NCI-H128 (cell line): Measurements from ENCODE around the gene DCTPP1.
"Not testable (repeated sequence)": the region's sequence is repeated elsewhere in the genome, so short reads cannot be mapped to it uniquely, and the experiment has no call there.

Experiments
- DNase-seq: peaks from one replicate; lab custom pipeline; 2025; ENCODE audit not compliant: unreplicated experiment; lab: John Stamatoyannopoulos, UW

The DCTPP1 gene

DNA sequence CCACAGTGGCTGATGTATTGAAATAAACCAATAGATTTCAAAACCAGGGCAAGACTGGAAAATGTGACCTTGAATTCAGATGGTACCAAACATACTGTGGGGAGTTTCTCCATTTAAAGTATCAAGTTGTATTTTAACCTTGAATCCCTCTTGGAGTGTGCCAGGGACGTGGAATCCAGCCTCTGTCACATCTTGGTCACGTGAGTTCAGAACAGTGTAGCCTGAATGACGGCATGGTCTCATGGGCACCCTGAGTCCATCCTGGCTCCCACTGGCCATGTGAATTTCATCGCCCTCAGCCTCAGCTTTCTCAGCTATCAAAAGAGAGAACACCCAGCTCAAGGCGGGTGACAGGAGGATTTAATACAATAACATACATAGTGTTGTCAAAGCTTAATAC, 15.7 kb downstream of the DCTPP1 start:
- no peak for DNase-seq

DNA sequence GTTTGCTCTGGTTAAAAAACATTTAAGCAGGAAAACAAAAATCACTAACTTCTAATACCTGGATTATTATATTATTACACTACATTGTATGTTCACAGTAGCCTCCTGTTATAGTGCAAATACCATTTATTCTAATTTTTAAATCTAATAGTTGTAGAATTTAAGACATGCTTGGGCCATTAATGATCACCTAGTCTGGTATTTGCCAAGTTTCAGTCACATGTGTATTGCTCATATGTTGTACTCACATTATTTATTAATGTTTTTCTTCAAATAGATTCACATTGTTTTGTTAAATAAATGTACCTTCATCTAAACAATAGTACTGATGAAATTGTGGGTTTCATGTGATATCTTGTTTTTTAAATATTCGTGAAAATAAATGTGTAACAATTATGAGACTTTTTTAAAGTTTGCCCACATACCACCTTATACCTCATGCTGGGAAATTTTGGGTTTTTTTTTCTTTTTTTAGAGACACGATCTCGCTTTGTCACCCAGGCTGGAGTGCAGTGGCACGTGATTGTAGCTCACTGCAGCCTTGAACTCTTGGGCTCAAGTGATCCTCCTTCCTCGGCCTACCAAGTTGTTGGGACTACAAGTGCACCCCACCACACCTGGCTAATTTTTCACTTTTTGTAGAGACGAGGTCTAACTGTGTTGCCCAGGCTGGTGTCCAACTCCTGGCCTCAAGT, 16.6 kb downstream of the DCTPP1 start:
- no peak for DNase-seq

DNA sequence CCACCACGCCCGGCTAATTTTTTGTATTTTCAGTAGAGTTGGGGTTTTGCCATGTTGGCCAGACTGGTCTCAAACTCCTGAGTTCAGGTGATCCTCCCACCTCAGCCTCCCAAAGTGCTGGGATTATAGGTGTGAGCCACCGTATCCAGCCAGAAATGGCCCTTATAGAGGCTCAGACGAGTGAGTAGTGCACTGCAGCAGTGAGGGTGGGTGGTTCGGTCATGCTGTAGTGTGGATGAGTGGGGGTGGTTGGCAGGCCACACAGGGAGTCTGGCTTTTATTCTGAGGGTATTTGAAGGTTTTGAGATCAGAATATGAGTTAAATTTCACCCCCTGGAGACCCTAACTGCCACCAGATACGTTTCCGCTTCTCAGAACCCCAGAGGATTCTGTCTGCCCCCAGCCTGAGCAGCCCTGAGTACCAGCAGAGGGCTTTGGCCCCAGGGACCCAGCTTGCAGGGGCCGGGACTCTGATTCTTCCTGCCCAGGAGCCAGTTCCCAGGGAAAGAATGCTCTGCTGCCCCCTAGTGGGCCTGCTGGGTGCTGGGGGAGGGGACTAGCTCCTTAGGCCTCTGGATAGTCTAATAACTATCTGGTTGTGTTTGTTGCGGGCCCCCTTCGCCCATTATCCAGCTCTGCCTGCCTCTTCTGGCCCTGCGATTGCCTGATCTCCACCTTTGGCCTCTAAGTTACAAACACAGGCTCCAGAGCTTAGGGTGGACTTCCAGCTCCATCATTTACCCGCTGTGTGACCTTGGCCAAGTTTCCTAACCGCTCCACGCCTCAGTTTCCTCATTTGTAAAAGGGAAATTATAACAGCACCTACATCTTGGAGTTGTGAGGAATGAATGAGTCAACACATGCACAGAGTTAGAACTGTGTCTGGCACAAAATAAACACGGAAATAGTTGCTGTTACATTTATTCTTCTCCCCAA, 20.4 kb downstream of the DCTPP1 start:
- peak; percentile 80 for DNase-seq

DNA sequence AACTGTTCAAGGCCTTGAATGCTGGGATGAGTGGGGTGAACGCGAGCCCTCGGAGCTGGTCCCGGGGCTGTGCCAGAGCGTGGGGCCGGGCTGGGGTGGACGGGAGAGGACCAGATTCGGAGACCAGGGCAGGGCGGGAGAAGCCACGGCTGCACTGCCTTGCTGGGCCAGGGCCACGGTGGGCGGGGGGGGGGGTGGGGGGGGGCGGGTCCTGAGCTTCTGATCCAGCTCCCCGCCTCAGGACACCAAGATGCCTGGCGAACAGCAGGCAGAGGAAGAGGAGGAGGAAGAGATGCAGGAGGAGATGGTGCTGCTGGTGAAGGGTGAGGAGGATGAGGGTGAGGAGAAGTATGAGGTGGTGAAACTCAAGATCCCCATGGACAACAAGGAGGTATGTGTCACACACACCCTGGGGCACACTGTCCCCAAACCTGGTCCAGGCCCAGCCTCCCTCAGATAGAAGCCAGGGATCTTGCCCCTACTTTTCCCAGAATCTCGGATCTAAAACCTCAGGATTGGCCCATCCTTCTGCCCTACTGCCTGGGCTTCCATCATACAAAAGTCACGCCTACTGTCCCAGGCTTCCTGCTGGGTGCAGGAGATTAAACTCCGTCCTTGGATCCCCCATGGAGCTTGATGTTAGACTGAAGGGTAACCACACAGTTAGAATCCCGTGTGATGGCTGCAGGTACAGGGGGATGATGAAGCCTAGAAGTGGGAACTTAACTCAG, 21.9 kb downstream of the DCTPP1 start:
- DNase-seq = no peak

DNA sequence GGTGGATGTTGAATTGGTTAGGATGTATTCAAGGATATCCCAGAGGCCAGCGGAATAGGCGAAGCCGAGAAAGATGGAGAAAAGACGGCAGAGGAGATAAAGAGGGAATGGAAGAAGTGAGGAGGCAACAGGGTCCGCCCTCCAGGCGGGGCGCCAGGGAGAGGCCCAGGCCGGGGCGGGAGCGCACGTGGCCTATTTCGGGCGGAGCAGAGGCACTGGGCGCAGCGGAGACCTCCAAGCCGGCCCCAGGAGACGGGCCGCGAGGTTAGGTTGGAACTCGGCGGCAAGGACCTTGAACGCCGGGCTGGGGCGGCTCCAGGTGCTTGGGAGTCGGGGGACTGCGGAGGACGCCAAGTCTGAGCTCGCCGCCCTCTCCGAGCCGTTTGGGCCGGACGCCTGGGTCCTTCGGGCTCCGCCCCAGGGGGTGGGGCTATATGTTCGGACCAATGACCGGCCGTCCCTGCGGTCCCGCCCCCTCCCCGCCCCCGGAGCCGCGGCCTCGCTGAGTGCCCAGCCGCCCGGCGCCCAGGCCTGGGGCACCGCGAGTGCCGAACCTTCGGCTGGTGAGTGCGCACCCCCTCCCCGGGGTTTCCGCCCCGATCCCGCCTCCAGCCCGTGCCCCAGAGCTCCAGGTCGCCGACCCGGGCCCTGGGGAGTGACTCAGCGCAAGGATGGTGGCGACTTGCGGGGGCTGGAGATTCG, 22.6 kb downstream of the DCTPP1 start, which contains the start of gene ZNF771:
Gene ZNF771 (plus strand): TSS at position 505 of the 702 bp plus-strand sequence. CDS start 448 bp downstream, outside the sequence.
- peak; percentile 36 for DNase-seq

DNA sequence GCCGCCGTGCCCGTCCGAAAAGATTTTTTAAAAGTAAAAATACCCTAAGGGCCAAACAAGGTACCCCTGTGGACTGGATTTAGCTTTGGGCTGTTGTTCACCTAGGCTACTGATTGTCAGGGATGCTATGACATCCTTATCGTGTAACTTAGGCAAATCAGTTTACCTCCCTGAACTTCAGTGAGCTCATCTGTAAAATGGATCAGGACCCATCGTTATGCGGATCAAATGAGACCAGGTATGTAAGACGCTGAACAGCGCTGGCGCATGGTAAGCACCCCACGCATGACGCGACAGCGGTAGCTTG, 23.1 kb downstream of the DCTPP1 start:
- no peak for DNase-seq

DNA sequence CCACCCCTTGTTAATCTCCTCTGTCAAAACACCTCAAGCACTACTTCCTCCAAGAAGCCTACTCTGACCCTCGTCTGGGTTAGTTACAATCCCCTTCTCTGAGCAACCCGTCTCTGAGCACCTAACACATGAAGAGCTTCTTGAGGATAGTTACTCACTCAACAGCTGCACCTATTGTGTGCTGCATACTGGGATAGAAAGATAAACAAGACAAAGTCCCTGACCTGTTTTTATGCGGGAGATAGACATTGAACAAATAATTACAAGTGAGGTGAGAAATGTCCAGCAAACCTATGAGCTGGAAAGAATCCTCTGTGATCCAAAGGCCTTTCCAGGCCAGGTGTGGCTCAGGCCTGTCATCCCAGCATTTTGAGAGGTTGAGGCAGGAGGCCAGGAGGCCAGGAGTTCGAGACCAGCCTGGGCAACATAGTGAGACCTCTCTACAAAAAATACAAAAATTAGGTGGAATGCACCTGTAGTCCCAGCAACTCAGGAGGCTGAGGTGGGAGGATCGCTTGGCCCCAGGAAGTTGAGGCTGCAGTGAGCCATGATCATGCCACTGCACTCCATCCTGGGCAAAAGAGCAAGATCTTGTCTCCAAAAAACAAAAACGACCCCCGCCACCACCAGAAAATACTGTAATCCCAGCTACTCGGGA, 27.9 kb downstream of the DCTPP1 start:
- DNase-seq = no peak

DNA sequence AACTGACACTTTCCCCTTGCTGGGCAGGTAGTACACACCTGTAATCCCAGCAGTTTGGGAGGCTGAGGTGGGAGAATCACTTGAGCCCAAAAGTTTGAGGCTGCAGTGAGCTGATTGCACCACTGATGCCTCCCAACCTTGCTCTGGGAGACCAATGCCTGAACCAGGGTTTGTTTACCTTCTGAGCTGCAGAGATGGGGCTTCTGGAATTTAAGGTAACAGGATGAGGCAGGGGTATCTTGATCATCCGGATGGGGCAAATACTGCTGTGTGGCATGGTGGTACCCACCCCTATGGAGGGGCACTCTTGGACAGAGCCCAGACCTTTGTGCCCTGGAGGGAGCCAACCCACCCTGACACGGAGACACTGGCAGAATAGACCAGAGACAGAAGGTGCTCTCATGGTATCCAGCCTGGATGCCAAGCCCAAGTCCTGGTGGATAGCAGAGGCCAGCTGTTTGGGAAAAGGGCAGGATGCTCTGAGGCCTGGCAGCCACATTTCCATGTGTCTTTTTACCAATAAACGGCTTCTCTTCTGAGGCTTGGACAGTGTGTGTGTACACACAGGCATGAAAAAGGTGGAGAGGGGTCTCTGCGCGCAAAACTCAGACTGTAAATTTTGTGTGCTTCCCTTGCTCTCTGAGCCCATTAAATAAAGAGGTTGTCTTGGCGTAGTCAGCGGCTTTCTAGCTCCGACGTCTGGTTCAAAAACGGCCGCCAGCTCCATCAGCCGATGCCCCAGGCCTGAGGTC, 30.2 kb downstream of the DCTPP1 start:
- DNase-seq = no peak

DNA sequence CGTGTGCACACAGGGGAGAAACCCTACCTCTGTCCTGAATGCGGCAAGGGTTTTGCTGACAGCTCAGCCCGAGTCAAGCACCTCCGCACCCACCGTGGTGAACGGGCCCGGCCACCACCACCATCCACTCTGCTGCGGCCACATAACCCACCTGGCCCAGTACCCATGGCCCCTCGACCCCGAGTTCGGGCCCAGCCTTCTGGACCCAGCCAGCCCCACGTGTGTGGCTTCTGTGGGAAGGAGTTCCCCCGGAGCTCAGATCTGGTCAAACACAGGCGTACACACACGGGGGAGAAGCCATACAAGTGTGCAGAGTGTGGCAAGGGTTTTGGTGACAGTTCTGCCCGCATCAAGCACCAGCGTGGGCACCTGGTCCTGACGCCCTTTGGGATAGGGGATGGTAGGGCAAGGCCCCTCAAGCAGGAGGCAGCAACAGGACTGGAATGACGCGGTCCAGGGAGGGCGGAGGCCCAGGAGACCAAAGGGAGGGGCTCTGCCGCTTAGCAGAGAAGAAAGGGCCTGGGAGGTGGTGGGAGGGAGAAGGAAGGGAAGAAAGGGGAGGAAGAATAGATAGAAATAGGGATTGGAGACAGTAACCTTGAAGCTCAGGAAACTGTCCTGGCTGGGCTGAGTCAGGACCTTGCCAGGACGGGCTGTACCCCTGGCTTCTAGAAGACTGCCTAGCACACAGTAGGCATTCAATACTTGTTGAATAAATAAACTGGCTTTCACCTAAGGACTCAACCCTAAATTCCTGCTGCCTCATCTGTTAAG, 31.0 kb downstream of the DCTPP1 start:
- DNase-seq = no peak

DNA sequence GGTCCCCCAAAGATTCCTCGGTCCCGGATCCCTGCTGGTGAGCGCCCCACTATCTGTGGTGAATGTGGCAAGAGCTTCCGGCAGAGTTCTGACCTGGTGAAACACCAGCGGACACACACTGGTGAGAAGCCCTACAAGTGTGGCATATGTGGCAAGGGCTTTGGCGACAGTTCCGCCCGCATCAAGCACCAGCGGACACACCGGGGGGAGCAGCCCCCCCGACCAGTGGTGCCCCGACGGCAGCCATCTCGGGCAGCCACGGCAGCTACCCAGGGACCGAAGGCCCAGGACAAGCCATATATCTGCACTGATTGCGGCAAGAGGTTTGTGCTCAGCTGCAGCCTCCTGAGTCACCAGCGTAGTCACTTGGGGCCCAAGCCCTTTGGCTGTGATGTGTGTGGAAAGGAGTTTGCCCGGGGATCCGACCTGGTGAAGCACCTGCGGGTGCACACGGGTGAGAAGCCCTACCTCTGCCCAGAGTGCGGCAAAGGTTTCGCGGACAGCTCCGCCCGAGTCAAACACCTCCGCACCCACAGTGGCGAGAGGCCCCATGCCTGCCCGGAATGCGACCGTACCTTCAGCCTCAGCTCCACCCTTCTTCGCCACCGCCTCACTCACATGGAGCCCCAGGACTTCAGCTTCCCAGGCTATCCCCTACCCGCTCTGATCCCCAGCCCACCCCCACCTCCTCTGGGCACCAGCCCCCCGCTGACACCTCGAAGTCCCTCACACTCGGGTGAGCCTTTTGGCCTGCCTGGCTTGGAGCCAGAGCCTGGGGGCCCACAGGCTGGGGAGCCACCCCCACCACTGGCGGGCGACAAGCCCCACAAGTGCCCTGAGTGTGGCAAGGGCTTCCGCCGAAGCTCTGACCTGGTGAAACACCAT, 31.8 kb downstream of the DCTPP1 start:
- no peak for DNase-seq

DNA sequence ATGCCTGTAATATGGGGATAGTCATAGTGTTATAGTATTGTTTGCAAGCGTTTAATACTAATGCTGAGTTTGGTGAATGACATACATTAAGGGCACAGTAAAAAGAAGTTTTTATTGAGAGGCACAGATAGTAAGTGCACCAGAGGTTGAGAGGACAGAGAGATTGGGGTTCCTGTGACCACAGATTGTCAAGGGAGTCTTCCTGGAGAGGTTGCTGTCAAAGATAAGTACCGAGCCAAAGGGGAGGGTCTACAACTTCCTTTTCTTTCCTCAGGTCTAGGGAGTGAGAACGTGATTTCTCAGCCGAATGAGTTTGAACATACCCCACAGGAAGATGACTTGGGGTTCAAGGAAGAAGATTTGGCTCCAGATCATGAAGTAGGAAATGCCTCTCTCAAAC, 32.8 kb downstream of the DCTPP1 start:
- no peak for DNase-seq

DNA sequence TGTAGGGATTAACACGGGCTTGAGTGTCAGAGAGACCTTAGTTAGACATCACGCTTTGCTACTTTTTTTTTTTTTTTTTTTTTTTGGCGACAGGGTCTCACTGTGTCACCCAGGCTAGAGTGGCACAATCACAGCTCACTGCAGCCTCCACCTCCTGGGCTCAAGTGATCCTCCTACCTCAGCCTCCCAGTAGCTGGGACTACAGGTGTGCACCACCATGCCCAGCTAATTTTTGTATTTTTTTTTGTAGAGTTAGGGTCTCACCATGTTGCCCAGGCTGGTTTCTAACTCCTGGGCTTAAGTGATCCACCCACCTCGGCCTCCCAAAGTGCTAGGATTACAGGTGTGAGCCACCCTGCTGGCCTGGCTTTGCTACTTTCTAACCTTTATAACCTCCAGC, 33.2 kb downstream of the DCTPP1 start:
- DNase-seq = not testable (repeated sequence)

DNA sequence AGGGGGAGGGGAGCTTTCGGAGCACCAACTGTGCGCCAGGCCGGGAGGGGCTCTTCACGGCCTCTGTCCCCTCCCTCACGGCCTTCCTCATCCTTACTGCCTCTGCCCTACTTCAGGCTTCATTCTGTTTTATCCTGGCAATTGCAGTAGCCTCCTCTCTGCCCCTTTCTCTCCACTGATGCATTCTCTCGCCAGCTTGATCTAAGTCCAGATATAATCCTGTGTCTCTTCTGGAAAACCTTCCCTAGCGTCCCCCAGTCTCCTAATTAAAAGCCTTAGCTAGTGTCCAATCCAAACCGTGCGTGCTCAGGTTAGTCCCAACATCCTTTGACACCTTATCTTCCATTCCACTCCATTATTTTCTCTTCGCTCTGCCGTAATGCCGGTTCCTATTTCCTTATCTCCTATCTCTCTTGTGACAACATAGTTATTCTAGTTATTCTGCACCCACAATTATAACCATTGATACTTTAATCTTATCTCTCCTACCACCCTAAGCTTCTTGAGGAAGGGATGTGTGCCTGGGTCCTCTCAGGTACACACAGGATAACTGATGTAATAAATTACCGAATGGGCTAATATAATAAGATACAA, 33.7 kb downstream of the DCTPP1 start:
- no peak for DNase-seq

DNA sequence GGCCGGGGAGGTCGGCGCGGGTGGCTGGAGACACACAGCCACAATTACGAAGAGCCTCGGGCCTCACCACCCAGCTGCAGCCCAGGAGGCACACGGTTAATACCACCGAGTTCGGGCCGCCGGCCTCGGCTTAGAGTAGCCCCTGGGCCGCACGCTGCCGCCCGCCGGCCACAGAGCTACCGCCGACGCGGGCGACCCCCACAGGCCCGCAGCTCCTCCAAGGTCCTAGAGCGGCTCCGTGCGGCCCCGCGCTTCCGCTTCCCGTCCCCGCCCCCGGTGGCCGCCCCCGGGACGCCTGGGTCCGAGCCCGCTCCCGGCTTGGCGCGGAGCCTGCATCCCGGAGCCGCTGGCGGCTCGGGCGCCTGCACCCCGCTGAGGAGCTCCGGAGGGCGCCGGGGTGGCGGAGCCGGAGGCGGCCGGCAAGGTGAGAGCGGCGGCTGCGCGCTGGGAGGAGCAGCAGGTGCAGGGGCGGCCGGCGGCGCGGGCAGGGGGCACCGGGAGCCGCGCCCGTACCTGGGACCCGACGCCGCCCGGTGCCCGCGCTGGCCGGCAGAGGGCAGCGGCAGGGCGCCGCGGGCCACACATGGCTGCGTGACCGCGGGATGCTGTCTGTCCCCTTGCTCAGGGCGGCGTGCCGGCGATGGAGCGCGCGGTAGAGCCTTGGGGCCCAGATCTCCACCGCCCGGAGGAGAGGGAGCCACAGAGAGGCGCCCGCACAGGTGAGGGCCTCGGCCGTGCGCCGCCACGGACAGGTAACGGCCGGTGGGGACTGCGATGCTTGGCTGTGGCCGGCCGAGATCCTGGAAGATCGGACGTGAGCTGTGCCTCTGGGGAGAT, 34.5 kb downstream of the DCTPP1 start, which contains the start of gene ZNF48:
Gene ZNF48 (plus strand): TSS at position 266 of the 837 bp plus-strand sequence. CDS start 375 bp downstream, at position 641.
- DNase-seq = peak; percentile 55

DNA sequence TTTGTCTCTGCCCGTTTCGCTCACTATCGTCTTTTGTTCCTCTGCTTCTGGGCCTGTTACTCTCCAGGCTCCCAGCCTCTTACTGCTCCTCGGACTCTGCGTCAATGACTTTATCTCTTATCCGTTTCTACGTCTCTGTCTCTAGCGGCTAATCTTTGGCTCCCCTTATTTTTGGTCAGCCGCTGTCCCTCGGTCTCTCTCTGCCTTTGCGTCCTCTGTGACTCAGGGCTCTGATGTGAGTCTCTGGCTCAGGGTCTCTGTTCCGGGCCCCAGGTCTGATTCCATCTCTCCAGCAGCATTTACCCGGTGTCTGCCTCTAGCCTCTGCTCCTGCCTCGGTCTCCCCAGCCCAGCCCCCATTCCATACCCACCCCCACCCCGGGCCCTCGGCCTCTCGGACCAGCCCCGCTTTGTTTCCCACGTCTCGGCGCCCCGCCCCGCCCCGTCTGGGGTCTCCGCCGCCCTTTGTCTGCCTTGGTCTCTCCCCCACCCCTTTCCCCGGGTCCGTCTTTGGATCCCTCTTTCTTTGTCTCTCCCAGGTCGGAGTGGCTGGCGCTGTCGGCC, 35.2 kb downstream of the DCTPP1 start:
- DNase-seq = no peak

DNA sequence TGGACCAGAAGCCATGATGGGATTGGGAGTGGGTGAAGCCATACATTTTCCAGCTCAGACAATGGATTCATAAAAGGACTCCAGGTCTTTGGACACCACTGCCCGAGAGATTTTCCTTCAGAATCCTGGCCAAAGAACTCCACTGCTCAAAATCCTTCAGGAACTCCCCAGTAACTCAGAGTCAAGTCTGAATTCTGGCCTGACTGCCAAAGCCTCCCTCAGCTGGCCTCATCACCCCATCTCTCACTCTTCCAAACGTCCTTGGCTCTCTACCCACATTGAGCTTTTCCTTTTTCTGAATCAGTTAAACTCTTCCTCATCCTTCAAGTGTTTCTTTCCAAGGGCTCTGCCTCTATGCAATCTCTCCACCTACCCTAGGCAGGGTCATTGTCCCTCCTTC, 46.3 kb downstream of the DCTPP1 start:
- DNase-seq = no peak
